HG03097 (cell line): ENCODE results near the gene VAMP4.

ENCODE experiments used
- ATAC-seq: cut with Tn5 transposase; IDR thresholded peaks from one replicate; pipeline ENCODE4 v1.9.1; 2021; ENCODE audit not compliant: unreplicated experiment, low FRiP score

VAMP4 gene

GRCh38 chr1:171741872-171742576, at the start of gene VAMP4:
Gene VAMP4, minus strand, starts transcription at chr1:171742065. Its CDS starts 3,651 bp downstream, at chr1:171738414.
- peak; percentile 79 for ATAC-seq

GRCh38 chr1:171790318-171790717, 48.5 kb upstream of the VAMP4 start:
- no peak for ATAC-seq

GRCh38 chr1:171788696-171789095, 46.8 kb upstream of the VAMP4 start:
- ATAC-seq: no peak

DNA sequence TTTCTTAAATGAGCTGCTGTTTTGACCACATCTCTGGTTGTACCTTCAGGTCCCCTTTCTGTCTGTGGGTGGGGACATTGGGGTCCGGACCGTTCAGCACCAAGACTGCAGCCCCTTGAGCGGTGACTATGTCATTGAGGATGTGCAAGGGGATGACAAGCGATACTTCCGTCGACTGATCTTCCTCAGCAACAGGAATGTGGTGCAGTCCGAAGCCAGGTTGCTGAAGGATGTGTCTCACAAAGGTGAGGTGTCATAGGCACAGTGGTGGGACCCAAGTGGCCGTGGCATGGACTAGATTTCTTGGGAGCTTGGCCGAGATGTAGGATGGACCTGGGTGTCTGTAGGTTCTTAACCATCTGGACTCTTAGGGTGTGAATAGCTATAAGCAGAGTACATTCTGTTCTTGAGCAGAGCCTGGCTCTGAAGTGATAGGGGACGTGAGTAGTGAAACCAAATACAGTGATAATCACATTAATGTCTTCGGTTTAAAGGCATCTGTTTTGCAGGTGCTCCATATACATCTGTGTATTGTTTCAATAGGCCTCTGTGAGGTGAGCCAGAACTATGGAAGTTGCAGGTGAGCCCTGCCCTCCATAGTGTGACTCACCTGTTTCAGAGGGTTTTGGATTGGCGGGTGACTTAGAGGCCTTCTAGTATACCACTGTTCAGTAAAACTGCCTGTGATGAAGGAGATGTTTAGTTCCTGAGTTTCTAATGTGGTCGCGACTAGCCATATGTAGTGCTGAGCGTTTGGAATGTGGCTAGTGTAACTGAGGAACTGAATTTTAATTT, 46.0 kb upstream of the VAMP4 start:
- no peak for ATAC-seq

DNA sequence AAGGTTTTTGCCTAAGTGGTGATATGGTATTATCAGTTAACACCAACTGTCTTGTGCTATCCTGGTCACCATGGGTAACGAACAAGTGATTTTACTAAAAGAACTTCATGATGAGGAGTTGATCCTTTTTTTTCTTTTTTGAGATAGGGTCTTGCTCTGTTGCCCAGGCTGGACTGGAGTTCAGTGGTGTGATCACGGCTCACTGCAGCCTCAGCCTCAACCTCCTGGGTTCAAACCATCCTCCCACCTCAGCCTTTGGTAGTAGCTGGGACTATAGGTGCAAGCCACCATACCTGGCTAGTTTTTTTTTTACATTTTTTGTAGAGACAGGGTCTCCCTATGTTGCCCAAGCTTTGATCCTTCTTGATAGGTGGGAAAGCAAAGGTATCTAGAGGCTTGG, 44.7 kb upstream of the VAMP4 start:
- no peak for ATAC-seq

DNA sequence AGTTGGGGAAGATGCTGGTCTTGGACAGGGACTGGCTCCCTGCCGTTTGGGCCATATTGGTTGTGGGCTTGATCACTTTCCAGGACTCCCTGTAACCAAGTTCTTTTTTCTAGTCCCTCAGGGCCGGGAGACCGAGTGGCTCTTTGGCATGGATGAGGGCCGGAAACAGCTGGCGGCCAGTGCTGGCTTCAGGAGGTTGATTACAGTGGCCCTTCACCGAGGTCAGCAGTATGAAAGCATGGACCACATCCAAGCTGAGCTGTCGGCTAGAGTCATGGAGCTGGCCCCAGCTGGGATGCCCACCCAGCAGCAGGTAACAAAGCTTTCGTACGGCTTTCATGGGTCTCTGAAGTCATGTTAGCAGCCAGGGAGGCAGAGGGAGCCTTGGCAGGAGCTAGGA, 43.9 kb upstream of the VAMP4 start:
- ATAC-seq: no peak

- ATAC-seq: no peak
Observed at GRCh38 chr1:171784784-171785183, 42.9 kb upstream of the VAMP4 start.

DNA sequence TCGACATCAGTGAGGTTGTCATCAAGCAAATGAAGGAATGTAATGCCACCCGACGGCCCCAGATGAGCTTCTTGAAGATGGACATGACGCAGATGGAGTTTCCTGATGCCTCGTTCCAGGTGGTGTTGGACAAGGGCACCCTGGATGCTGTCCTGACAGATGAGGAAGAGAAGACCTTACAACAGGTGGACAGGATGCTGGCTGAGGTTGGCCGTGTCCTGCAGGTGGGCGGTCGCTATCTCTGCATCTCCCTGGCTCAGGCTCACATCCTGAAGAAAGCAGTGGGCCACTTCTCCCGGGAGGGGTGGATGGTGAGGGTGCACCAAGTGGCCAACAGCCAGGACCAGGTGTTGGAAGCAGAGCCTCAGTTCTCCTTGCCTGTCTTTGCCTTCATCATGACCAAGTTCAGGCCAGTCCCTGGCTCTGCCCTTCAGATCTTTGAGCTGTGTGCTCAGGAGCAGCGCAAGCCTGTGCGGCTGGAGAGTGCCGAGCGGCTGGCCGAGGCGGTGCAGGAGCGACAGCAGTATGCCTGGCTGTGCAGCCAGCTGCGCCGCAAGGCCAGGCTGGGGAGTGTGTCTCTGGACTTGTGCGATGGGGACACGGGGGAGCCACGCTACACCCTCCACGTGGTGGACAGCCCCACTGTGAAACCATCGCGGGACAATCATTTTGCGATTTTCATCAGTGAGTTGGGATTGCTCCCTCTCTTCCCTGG, 42.1 kb upstream of the VAMP4 start:
- ATAC-seq: no peak

- ATAC-seq: peak; percentile 97
Observed at GRCh38 chr1:171781176-171781875, 39.5 kb upstream of the VAMP4 start, which contains the start of gene METTL13. Gene METTL13, plus strand, starts transcription at chr1:171781660. Its CDS starts 308 bp downstream, at chr1:171781968.

DNA sequence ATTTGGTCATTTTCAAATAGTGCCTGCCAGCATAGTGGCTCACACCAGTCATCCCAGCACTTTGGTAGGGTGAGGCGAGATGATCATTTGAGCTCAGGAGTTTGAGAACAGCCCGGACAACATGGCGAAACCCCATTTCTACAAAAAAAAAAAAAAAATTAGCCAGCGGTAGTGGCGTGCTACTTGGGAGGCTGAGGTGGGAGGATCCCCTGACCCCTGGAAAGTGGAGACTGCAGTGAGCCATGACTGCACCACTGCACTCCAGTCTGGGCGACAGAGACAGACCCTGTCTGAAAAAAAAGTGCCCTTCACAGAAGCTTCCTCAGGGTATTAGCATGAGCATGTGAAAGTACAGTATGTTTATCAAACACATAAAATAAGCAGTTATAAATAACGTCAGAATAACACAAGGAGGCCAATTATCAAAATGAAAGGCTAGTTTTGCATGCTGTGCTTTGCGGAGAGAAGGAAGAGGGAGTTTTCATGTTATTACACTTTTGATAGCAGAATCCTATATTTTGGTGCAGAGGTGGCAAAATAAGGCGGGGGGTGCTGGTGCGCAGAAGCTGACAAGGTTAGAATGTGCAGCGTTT, 38.8 kb upstream of the VAMP4 start:
- no peak for ATAC-seq

- ATAC-seq: no peak
Observed at GRCh38 chr1:171772312-171772711, 30.4 kb upstream of the VAMP4 start.

DNA sequence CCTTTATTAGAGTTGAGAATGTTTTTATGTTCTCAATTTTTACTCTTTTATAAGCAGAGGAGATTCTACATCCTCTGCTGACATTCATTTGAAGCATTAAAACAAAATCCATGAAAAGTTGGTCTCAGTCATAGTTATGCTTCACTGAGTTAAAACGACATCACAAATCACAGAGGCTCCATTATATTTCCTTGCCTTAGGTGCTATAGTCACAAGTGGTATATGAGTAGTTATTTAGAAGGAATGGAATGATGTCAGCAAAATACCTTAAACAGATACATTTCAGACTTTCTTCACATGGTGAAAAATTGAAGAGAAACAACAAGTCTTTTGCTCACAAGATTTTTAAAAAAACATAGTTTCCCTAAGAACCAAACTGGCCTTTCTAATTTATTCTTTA, 27.9 kb upstream of the VAMP4 start:
- ATAC-seq: no peak

DNA sequence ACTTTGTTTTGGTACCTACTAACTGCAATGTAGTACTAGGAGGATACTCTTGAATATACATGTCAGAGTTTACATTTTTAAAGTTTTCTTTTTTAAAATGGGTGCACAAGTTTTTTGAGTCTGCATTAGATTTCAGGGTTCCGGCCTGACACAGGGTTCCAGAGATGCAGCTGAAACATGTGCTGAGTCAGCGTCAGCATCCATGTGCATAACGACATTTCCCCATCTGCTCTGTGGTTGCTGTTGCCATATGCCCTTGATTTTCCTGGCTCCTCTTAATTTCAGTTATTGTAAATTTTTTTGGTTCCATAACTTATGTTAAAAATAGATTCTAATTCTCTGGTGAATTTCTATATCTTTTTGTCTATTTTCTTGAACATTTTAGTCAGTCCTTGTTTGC, 27.3 kb upstream of the VAMP4 start:
- ATAC-seq: no peak

DNA sequence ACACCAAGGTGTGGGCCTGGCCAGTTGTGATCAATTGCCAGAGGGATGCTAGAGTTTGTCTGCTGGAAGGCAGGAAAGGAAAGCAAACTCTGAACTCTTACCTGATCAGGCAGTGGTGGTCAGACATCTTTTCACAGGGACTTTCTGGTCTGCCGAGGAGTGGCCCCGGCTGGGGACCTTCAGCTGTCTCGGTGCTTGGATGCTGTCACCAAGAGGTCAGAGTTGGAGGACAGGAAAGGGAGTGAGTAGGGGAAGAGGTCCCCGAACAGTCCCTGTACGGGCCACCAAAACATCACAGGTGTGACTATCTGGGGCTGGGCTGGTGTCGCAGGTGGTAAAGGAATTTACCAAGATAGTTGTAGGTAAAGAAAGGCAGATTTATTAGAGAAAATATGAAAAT, 21.9 kb upstream of the VAMP4 start:
- ATAC-seq: no peak

DNA sequence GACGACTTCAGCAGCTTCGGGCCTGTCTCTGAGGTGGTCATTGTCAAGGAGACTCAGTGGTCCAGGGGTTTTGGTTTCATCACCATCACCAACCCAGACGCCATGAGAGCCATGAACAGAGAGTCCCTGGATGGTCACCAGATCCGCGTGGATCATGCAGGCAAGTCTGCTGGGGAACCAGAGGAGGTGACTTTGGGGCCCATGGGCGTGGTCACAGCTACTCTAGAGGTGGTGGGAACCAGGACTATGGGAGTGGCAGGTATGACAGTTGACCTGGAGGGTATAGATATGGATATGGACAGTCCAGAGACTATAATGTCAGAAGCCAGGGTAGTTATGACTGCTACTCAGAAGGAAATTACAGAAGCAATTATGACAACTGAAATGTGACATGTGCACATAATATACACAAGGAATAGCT, 20.3 kb upstream of the VAMP4 start:
- ATAC-seq: no peak

DNA sequence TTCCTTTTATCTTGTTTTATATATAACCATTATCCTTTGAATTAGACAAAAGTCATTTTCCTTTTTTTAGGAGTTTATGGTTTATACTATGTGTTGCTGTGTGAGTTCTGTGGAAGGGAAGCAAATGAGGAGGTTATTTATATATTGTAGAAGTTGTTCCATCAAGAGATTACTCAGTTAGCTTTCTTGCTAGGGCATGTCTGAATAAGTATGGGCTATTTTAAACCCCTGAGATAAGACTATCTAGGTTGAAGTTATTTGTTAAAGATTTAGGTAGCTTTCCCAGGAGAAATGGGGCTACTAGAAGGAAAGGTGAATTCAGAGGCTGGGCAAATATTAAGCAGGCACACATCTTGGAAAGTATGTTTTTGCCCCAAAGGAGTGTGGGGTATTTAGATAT, 16.1 kb upstream of the VAMP4 start:
- ATAC-seq: no peak

GRCh38 chr1:171756856-171757255, 15.0 kb upstream of the VAMP4 start:
- no peak for ATAC-seq

DNA sequence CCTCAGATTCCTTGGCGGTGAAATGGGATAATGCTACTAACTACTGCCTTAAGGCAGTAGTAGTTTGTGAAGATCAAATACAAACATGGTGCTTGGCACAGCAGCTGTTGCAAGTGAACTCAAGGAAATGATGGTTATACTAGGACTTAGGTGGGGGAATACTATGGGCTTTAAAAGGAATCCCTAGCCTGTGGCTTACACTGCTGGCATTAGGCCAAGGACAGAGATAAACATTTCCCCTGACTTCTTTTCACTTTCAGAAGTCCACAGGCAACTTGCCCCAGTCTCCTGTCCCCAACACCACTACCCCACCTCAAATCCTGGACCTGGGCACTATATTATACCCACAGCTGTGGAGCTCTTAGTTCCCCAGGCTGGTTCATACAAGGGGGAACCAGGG, 13.1 kb upstream of the VAMP4 start:
- ATAC-seq: no peak

GRCh38 chr1:171754353-171754705, 12.5 kb upstream of the VAMP4 start:
- ATAC-seq: no peak

- no peak for ATAC-seq
Observed at GRCh38 chr1:171753685-171754352, 12.0 kb upstream of the VAMP4 start.
